K562 (cell line): ENCODE data around the gene TPCN1. TPM values are rescaled to one million over a fixed set of nuclear protein-coding genes. Genes with fewer than 3 reads are reported as not detected.

ENCODE experiments used
- KDM5B ChIP-seq: fragments of 200-600 bp; sonication (generic); IDR thresholded peaks from 2 replicates; pipeline ENCODE4 v1.6.1; 2012; ENCODE audit warnings: low read depth, mild to moderate bottlenecking, moderate library complexity, low read length, control low read depth, inconsistent platforms; ENCODE audit not compliant: insufficient replicate concordance
- MITF ChIP-seq: IDR thresholded peaks from 2 replicates; pipeline ENCODE4 v1.6.1; 2014; ENCODE audit warnings: antibody characterized with exemption
- MNT ChIP-seq, 2 experiments: fragments of 450-650 bp; conservative IDR thresholded peaks; 2 replicates each; pipeline ENCODE4 v1.6.1; 2017; ENCODE audit warnings: mild to moderate bottlenecking in 2 of 2, moderate library complexity in 2 of 2
- PHF8 ChIP-seq: fragments of 200-600 bp; sonication (generic); IDR thresholded peaks from 2 replicates; pipeline ENCODE4 v1.6.1; 2012; ENCODE audit warnings: mixed run types, mild to moderate bottlenecking, inconsistent platforms, low read length, moderate library complexity, borderline replicate concordance
- PKNOX1 ChIP-seq: fragments of 450-650 bp; IDR thresholded peaks from 2 replicates; pipeline ENCODE4 v1.6.1; 2016
- POLR2G ChIP-seq: fragments of 200-400 bp; formaldehyde crosslinking; IDR thresholded peaks from 2 replicates; pipeline ENCODE4 v1.6.1; 2017; ENCODE audit warnings: low read depth, mild to moderate bottlenecking, antibody characterized with exemption, low read length, moderate library complexity
- PRDM10 ChIP-seq: fragments of 450-650 bp; IDR thresholded peaks from 2 replicates; pipeline ENCODE4 v1.6.1; 2018; ENCODE audit not compliant: partially characterized antibody
- PTBP1 ChIP-seq: fragments of 200-400 bp; formaldehyde crosslinking; IDR thresholded peaks from 2 replicates; pipeline ENCODE4 v1.6.1; 2017; ENCODE audit warnings: low read depth, low read length
- RBBP5 ChIP-seq: fragments of 200-600 bp; sonication (generic); IDR thresholded peaks from 2 replicates; pipeline ENCODE4 v1.6.1; 2012; ENCODE audit warnings: borderline replicate concordance, mild to moderate bottlenecking, low read length, control low read depth, inconsistent platforms; ENCODE audit not compliant: insufficient read depth, poor library complexity, severe bottlenecking
- RHOXF2B ChIP-seq: fragments of 250-450 bp; sonication (Bioruptor Pico); conservative IDR thresholded peaks from 2 replicates; pipeline ENCODE4 v1.5.1; 2021
- SMAD1 ChIP-seq: fragments of 150-350 bp; IDR thresholded peaks from 2 replicates; pipeline ENCODE4 v1.6.1; 2014; ENCODE audit warnings: low read length, low read depth; ENCODE audit not compliant: partially characterized antibody
- TFAP4 ChIP-seq: sonication (generic); formaldehyde crosslinking; IDR thresholded peaks from 2 replicates; pipeline ENCODE4 v1.8.0; 2022; ENCODE audit warnings: missing genetic modification reagents, mild to moderate bottlenecking, moderate library complexity, borderline replicate concordance
- ZBTB34 ChIP-seq: fragments of 250-450 bp; sonication (Bioruptor Pico); IDR thresholded peaks from 2 replicates; pipeline ENCODE4 v1.8.0; 2021; ENCODE audit warnings: mild to moderate bottlenecking, moderate library complexity
- ZFX ChIP-seq: sonication (generic); formaldehyde crosslinking; IDR thresholded peaks from 2 replicates; pipeline ENCODE4 v1.8.0; 2022; ENCODE audit warnings: mild to moderate bottlenecking, missing genetic modification reagents, moderate library complexity
- ZSCAN29 ChIP-seq: fragments of 450-650 bp; IDR thresholded peaks from 2 replicates; pipeline ENCODE4 v1.6.1; 2017
- polyA plus RNA-seq, 8 experiments: library from polyadenylated mRNA; depleted of rRNA in 4 of 8; stranded (reverse) in 5 of 8; unstranded in 3 of 8; fragments of >200 nt; fragmentation: Nextera tagmentation in 2 of 8; fragmentation: Illumina TruSeq in 1 of 8; extraction: Ambion mirVana in 2 of 8; extraction: Trizol in 1 of 8; gene quantifications; 2 replicates each; pipeline versions ENCODE4 v1.2.1 to v1.2.3, GENCODE V29; 2011 to 2014; ENCODE audit warnings: inconsistent platforms in 1 of 8, missing spikeins in 1 of 8
- total RNA-seq, 7 experiments: library from RNA; depleted of rRNA in 6 of 7; stranded (reverse); fragments of >200 nt in 6 of 7; fragmentation: Illumina TruSeq in 2 of 7; extraction: Trizol in 2 of 7; gene quantifications; 2 replicates each; pipeline versions ENCODE4 v1.2.1 to v1.2.3, GENCODE V29; 2011 to 2021; ENCODE audit warnings: low replicate concordance in 1 of 7

The TPCN1 gene
- total and polyA plus RNA-seq, 9 of the 15 experiments (the other 6 are each of a cell fraction or from before 2014, with no cell fraction given) = 0.80 to 23.8 (median 7.4) TPM

GRCh38 chr12:113185180-113186032 is 35.9 kb upstream of the TPCN1 start, which contains the start of the genes DDX54 and RITA1 (continued):
- TF ChIP-seq ZBTB34 (CRISPR knock-in tag) = no peak
- peak; percentile 16 for TF ChIP-seq SMAD1
- peak; percentile 95 for TF ChIP-seq MITF
- TF ChIP-seq PTBP1 = no peak
- peak; percentile 79 for TF ChIP-seq TFAP4 (CRISPR knock-in tag)
- no peak for TF ChIP-seq RHOXF2B (CRISPR knock-in tag)
- no peak for TF ChIP-seq ZSCAN29
- TF ChIP-seq ZFX (CRISPR knock-in tag) = peak; percentile 99
- peak; percentile 96 for TF ChIP-seq RBBP5
- peak; percentile 99 to 100 for TF ChIP-seq MNT (conservative IDR thresholded peaks at IDR 0.05)
- TF ChIP-seq PKNOX1 = peak; percentile 41; the same call in 1 of the 2 replicates
- TF ChIP-seq KDM5B = peak; percentile 85
- peak; percentile 94 for TF ChIP-seq PHF8
- TF ChIP-seq PRDM10 = peak; percentile 100
- TF ChIP-seq POLR2G = peak; percentile 98
